ENCODE measurements around the gene TSSK3. TPM values are rescaled to one million over a fixed set of nuclear protein-coding genes. Genes with fewer than 3 reads are reported as not detected.

Gene TSSK3
- total RNA-seq, 4 donors from 2014 or later = 5.2 TPM; not detected in 3

DNA sequence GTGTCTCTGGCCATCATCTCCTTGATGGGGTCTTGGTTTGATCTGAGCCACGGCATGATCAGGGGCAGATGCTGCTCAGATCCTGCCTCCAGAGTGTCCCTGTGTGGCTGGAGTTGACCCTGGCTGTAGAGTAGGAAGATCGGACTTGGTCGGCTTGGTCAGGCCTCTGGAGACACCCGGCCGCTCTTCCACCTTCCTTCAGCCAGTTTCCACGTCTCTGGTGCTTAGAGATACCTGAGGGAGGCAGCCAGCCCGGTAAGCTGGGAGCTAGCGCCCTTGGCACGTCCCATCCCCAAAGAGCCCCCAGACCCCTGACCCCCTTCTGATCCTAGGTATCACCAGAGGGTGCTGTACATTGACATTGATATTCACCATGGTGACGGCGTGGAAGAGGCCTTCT lies 35.1 kb upstream of the TSSK3 start:
- H3K36me3 ChIP-seq = peaks cover 4 to 78% (median 5%) of the 10 kb centered on the region in 3 donors
- no peak for TF ChIP-seq POLR2A (IDR thresholded peaks at IDR 0.05)
- TF ChIP-seq, protein P1, sequence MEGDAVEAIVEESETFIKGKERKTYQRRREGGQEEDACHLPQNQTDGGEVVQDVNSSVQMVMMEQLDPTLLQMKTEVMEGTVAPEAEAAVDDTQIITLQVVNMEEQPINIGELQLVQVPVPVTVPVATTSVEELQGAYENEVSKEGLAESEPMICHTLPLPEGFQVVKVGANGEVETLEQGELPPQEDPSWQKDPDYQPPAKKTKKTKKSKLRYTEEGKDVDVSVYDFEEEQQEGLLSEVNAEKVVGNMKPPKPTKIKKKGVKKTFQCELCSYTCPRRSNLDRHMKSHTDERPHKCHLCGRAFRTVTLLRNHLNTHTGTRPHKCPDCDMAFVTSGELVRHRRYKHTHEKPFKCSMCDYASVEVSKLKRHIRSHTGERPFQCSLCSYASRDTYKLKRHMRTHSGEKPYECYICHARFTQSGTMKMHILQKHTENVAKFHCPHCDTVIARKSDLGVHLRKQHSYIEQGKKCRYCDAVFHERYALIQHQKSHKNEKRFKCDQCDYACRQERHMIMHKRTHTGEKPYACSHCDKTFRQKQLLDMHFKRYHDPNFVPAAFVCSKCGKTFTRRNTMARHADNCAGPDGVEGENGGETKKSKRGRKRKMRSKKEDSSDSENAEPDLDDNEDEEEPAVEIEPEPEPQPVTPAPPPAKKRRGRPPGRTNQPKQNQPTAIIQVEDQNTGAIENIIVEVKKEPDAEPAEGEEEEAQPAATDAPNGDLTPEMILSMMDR (IDR thresholded peaks at IDR 0.05) = no peak
- DNase-seq = no peak
- peaks cover 0 to 13% (median 9%) of the 10 kb centered on the region in 4 donors for H3K4me1 ChIP-seq
- no peak overlapping the region for H3K27ac ChIP-seq
- no peaks in the 10 kb centered on the region for H3K9me3 ChIP-seq
- H3K4me3 ChIP-seq = no peak overlapping the region
- no peaks in the 10 kb centered on the region for H3K27me3 ChIP-seq

DNA sequence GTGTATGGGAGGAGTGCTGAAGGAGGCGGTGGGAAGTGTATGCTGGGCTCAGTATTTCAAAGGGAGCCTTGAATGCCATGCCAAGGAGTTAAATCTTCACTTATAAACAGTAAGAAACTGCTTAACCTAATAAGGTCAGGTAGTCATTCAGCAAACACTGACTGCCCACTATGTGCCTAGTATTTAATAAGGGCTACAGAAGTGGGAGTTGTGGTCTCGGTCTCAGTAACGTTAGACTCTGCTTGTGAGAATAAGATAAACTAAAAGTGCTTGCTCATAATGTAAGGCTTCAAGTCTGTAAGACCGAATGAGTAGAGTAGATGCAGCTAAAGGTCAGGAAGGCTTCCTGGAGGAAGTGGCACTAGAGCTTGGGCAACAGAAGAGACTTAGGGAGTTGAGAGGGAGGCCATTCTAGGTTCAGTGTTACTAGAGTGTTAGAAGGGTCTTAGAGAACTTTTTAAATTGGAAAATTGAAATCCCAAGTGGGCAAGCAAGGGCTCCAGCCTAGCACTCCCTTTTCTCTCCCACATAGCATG lies 32.3 kb upstream of the TSSK3 start:
- H3K36me3 ChIP-seq = peaks cover 4 to 79% (median 5%) of the 10 kb centered on the region in 3 donors
- no peak for TF ChIP-seq POLR2A (IDR thresholded peaks at IDR 0.05)
- TF ChIP-seq, protein P1 (IDR thresholded peaks at IDR 0.05) = no peak
- no peak overlapping the region for H3K27ac ChIP-seq
- H3K4me1 ChIP-seq = peaks cover 0 to 9% (median 6%) of the 10 kb centered on the region in 4 donors
- no peaks in the 10 kb centered on the region for H3K27me3 ChIP-seq
- no peaks in the 10 kb centered on the region for H3K9me3 ChIP-seq
- H3K4me3 ChIP-seq = no peak overlapping the region
- no peak for DNase-seq

DNA sequence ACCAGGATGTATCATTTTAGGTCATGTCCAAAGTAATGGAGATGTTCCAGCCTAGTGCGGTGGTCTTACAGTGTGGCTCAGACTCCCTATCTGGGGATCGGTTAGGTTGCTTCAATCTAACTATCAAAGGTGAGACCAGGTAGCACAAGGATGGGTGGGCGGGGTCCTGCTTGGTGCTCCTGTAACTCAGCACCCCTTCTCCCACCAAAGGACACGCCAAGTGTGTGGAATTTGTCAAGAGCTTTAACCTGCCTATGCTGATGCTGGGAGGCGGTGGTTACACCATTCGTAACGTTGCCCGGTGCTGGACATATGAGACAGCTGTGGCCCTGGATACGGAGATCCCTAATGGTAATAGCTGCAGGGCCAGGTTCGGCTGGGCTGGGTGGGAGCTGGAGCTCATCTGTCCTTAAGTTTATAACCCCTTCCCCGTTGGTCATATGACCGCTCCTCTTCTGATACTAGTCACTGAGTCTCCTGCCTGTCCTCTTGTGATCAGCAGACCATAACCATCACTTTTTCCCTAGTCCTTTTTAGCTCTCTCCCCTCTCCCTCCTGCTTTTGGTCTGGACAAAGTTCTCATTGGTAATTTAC lies 31.7 kb upstream of the TSSK3 start:
- H3K4me1 ChIP-seq = peaks cover 0 to 10% (median 6%) of the 10 kb centered on the region in 4 donors
- no peak for DNase-seq
- TF ChIP-seq POLR2A (IDR thresholded peaks at IDR 0.05) = no peak
- TF ChIP-seq, protein P1 (IDR thresholded peaks at IDR 0.05) = no peak
- peaks cover 0 to 72% (median 5%) of the 10 kb centered on the region in 3 donors for H3K36me3 ChIP-seq
- no peaks in the 10 kb centered on the region for H3K27me3 ChIP-seq
- H3K27ac ChIP-seq = no peak overlapping the region
- no peaks in the 10 kb centered on the region for H3K9me3 ChIP-seq
- H3K4me3 ChIP-seq = no peak overlapping the region

DNA sequence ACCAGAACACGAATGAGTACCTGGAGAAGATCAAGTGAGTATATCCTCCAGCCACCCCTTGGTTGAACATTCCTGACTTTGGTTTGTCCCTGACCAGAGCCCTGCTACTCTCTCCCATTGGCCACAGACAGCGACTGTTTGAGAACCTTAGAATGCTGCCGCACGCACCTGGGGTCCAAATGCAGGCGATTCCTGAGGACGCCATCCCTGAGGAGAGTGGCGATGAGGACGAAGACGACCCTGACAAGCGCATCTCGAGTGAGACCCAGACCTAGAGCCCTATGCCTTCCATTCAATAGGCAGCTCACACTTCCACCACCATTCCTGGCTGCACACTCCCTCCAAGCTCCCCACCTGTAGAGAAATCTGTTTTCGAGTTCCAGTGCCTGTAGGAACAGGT lies 30.8 kb upstream of the TSSK3 start:
- Histone ChIP-seq H3K27me3 (no peaks in the 10 kb centered on the region), H3K27ac (no peak overlapping the region), H3K4me1 (peaks cover 0 to 14% (median 9%) of the 10 kb centered on the region in 4 donors), H3K9me3 (no peaks in the 10 kb centered on the region), H3K4me3 (no peak overlapping the region), H3K36me3 (peaks cover 0 to 63% (median 5%) of the 10 kb centered on the region in 3 donors)
- TF ChIP-seq, protein P1 (IDR thresholded peaks at IDR 0.05) = no peak
- no peak for TF ChIP-seq POLR2A (IDR thresholded peaks at IDR 0.05)
- DNase-seq = no peak

DNA sequence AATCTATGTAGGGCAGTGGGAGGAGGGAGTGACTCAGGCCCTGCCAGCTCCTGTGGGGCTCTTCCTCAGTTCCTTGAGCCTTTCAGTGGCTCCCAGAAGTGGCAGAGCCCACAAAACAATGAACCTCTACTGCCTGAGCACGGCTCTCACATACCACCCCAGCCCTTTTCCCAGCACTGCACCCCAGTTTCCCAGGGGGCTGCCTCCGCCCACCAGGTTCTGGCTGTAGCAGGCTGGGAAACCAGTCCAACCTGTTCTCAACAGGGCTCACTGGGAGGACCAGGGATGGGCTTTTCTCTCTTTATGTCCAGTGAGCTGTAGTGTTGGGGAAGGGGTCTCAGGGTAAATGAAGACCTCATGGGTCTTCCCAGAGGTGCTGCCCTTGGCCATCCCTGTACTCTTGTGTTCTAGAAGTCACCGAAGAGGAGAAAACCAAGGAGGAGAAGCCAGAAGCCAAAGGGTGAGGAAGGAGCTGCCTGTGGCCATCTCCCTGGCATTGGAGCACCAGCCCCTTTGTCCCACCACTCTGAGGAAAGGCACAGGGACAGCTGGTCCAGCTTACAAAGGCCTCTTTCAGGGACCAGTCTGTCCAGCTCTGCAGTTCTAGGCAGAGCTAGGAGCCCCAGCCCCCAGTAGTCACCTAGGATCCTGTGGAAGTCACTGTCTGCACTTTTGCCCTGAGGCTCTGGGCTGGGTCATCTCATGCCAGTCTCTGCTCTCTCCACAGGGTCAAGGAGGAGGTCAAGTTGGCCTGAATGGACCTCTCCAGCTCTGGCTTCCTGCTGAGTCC lies 29.9 kb upstream of the TSSK3 start:
- Histone ChIP-seq H3K36me3 (peaks cover 0 to 54% (median under 1%) of the 10 kb centered on the region in 3 donors), H3K27me3 (no peaks in the 10 kb centered on the region), H3K27ac (no peak overlapping the region), H3K4me1 (peaks cover 0 to 24% (median 18%) of the 10 kb centered on the region in 4 donors), H3K9me3 (no peaks in the 10 kb centered on the region), H3K4me3 (no peak overlapping the region)
- DNase-seq = no peak
- TF ChIP-seq POLR2A (IDR thresholded peaks at IDR 0.05) = no peak
- TF ChIP-seq, protein P1 (IDR thresholded peaks at IDR 0.05) = no peak

Measured in Peyer's patch (tissue), 4 donors.